IPS DF 4.7 (cell line): ENCODE data around the gene IGF2R.
"Not testable (repeated sequence)": the region's sequence is repeated elsewhere in the genome, so short reads cannot be mapped to it uniquely, and the experiment has no call there.

Experiments used
- DNase-seq: peaks from one replicate; pipeline ENCODE4 v3.0.0-alpha.2; 2013; ENCODE audit warnings: low spot score; ENCODE audit errors: extremely low read depth

The IGF2R gene

DNA sequence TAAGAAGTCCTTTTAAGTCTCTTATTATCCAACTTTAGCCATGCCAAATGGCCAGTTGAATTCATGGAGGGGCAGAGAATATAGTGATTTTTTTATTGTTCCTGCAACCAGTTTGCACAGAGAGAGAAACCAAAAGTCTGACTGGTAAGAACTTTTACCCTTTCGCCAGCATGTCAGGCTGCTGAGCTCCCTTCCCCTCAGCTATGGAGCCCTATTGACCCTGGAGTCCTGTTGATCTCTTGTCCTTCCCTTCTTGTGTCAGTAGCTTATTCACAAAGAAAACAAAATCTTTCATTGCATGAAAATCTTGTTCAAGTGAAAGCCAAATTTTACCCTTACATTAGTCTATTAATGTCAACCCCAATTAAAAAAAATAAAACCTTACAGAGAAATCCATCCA, 151.2 kb downstream of the IGF2R start:
- no peak for DNase-seq

DNA sequence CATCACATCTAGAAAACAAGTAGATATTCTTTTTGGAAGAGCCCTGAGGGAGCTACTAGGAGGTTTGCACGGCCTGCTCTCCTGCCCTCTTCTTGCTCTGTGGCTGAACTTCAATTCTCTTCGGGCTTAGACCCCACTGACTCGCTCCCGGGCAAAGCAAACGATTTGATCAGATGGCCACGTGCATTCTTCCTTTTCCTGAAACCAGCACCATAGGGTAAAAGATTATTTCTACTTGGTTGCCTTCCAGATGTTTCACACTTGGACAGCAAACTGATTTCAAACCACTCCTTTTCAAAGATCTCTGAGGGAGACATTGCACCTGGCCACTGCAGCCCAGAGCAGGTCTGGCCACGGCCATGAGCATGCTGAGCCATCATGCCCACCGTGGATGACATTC, 152.7 kb downstream of the IGF2R start, which contains the start of gene SLC22A1:
TSS of gene SLC22A1 (plus strand) at position 258 of the 400 bp plus-strand sequence. CDS start at position 379, 121 bp downstream.
- DNase-seq: no peak

- no peak for DNase-seq
Observed at GRCh38 chr6:160121981-160122380, 153.1 kb downstream of the IGF2R start.

DNA sequence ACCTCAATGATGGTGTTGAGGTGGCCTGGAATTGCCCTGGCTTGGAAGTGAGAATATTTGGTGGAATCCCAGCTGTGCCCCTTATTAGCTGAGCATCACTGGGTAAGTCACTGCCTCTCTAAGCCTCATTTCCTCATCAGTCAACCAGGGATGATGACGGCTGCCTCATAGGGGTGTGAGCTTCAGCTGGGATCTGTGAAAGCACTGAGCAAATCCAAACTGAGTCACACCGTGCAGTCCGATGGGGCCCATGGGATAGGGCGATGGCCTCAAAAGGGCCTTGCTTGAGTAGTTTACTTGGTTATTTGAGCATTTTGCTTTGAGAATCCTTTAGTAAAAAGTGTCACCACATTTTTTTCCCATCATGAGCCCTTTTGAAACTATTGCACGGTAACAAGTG, 153.9 kb downstream of the IGF2R start:
- no peak for DNase-seq

GRCh38 chr6:160124007-160124406, 155.1 kb downstream of the IGF2R start:
- DNase-seq: no peak

GRCh38 chr6:160124605-160125004, 155.7 kb downstream of the IGF2R start:
- no peak for DNase-seq

DNA sequence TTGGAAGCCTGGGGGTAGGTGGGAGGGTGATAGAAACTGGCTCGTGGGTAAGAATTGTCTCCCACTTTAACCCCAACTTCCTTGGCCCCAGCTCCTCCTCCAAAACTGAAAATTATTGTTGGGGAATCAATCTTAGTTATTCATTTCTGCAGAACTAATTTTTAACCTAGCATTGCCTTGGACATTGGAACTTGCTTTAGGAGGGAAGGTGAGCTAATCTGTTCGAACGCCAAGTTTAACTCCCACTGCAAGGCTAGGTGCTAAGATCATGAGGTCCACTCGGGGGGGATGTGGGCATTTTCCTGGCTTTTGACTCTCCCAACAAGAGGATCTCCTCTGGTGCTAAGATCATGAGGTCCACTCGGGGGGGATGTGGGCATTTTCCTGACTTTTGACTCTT, 156.2 kb downstream of the IGF2R start:
- DNase-seq: not testable (repeated sequence)

GRCh38 chr6:160127270-160128124, 158.6 kb downstream of the IGF2R start:
- no peak for DNase-seq

- no peak for DNase-seq
Observed at GRCh38 chr6:160128125-160128683, 159.3 kb downstream of the IGF2R start.

GRCh38 chr6:160128879-160129516, 160.1 kb downstream of the IGF2R start:
- no peak for DNase-seq

DNA sequence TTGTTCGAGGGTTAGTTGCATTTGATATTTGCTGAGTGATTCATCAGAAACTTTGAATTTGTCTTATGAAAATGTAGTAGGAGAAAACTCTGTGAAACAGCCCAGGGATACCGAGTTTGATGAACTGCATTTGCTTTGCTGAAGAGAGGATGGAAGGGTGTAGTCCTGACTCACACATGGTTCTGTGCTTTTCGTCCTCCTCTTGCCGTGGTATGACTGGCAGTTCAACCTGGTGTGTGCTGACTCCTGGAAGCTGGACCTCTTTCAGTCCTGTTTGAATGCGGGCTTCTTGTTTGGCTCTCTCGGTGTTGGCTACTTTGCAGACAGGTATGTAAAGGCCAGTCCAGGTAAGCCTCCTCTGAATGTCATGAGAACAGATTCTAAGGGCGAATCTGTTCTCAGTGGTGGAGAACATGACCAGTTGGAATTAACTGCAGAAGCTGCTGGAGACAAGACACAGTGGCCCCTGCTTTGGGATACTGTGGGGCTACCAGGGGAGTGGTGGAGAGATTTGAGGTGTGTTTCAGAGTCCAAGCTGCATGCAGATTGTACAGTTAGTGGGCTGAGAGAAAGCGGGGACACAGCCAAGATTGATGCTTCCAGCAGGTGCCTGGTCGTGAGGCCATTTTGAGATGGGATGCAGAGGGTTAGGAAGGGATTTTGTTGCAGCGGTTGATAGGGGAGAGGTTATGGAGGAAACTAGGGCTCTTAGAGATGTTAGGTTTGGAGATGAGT, 161.2 kb downstream of the IGF2R start:
- DNase-seq: no peak

- DNase-seq: no peak
Observed at GRCh38 chr6:160130729-160131484, 162.0 kb downstream of the IGF2R start.

- no peak for DNase-seq
Observed at GRCh38 chr6:160131636-160132296, 162.9 kb downstream of the IGF2R start.

- no peak for DNase-seq
Observed at GRCh38 chr6:160132297-160132637, 163.4 kb downstream of the IGF2R start.

DNA sequence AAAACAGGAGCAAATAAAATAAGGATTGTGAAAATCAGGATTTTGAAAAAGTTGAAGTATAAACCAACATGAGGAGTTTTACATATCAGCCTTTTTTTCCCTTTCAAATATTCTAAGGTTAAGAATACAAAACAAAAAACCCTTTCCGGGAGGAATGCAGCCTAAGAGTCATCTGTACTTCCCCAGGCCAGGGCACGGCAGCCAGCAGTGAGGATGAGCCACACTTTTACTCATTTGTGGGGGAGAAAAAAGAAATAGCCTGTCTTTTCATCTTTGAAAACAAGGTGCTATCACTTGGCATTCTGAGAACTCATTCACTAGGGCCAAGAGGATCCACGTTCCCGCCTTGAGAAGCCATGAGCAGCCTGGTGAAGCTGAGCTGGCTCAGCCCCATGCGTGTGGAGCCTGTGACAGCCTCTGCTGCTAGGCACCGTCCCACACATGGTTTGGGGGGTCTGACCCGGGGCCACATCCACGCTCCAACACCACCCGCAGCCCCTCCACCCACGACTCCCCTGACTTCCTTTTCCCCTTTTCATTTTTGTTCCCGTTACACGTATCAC, 164.0 kb downstream of the IGF2R start:
- DNase-seq: no peak

DNA sequence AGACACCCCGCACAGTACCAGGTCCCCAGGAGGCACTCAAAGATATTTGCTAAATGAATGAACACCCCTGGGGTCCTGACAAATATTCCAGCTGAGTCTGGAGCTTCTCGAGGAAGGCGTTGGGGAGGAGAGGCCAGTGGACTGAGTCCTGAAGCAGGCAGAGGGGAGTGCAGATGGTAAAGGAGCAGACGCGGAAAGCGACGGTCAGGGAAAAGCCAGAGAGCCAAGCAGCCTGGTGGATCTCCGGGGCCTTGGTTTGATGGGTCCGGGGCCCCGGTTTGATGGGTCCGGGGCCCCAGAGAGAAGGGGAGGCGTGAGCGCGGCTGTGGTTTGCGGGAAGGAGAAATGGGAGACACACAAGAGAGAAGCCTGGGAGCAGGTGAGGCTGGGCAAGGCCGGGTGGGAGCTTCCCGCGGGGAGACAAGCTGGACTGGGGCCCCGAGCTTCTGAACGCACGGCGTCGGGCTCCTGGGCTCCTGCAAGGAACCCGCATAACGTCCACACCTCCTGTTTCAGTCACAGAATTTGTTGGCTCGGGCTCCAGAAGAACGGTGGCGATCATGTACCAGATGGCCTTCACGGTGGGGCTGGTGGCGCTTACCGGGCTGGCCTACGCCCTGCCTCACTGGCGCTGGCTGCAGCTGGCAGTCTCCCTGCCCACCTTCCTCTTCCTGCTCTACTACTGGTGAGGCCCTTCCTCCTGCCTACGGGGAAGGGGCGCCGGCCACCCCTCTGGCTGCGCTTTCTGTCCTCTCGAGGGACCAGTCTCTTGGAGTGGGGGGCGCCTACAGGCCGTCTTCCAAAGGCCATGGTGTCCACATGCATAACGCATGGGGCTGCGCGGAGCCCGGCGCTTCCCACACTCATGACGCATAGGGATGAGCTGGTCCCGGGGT, 164.8 kb downstream of the IGF2R start:
- no peak for DNase-seq

GRCh38 chr6:160134337-160134751, 165.5 kb downstream of the IGF2R start:
- DNase-seq: not testable (repeated sequence)

- DNase-seq: no peak
Observed at GRCh38 chr6:160134779-160135547, 166.1 kb downstream of the IGF2R start.
